ENCODE measurements around the gene MVB12B.

- no peak for TF ChIP-seq EZH2 (IDR thresholded peaks at IDR 0.05; ENCODE audit: insufficient read depth, low read length)
- TF ChIP-seq, protein P1, sequence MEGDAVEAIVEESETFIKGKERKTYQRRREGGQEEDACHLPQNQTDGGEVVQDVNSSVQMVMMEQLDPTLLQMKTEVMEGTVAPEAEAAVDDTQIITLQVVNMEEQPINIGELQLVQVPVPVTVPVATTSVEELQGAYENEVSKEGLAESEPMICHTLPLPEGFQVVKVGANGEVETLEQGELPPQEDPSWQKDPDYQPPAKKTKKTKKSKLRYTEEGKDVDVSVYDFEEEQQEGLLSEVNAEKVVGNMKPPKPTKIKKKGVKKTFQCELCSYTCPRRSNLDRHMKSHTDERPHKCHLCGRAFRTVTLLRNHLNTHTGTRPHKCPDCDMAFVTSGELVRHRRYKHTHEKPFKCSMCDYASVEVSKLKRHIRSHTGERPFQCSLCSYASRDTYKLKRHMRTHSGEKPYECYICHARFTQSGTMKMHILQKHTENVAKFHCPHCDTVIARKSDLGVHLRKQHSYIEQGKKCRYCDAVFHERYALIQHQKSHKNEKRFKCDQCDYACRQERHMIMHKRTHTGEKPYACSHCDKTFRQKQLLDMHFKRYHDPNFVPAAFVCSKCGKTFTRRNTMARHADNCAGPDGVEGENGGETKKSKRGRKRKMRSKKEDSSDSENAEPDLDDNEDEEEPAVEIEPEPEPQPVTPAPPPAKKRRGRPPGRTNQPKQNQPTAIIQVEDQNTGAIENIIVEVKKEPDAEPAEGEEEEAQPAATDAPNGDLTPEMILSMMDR (IDR thresholded peaks at IDR 0.05; ENCODE audit: insufficient read depth, low read depth, low read length) = no peak
Observed at GRCh38 chr9:126528111-126528510, 201.5 kb downstream of the MVB12B start.

Data from astrocyte (in vitro differentiated cells and primary cell).